ENCODE data around the gene PTGFRN. TPM values are rescaled to one million over a fixed set of nuclear protein-coding genes. Genes with fewer than 3 reads are reported as not detected.
A peak's percentile ranks its signal among the peaks of the same experiment; 100 is the strongest.

The PTGFRN gene
- total and polyA plus RNA-seq, 2 of the 8 experiments (the other 6 are each of a cell fraction or from before 2014, with no cell fraction given) = 13.0 to 32.6 TPM

DNA sequence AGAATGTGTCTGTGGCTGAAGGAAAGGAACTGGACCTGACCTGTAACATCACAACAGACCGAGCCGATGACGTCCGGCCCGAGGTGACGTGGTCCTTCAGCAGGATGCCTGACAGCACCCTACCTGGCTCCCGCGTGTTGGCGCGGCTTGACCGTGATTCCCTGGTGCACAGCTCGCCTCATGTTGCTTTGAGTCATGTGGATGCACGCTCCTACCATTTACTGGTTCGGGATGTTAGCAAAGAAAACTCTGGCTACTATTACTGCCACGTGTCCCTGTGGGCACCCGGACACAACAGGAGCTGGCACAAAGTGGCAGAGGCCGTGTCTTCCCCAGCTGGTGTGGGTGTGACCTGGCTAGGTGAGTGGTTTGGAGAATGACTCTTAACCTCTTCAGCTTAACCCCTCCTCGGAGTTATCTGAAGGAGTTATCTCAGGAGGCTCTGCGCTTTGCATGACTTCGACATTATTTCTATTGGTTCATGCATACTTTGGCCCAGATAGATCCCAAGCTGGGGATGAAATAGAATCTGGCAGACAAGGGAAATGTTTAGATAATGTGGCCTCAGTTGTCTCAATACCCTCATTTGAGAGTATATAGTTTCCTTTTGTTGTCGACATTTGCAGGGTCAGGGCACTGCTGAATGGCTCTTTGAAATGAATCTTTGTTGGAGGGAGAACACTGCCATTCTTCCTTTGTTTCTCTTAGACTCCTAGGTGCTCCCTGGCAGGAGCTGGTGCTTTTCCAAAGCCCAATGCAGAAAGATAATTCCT lies 39.7 kb downstream of the PTGFRN start:
- Histone ChIP-seq H3K23ac (ENCODE audit: insufficient read length) (no peak overlapping the region), H3K4ac (replicated peaks; ENCODE audit: insufficient read length, low read depth, low read length) (no peak overlapping the region), H2AFZ (ENCODE audit: low read length) (no peak overlapping the region), H3K9ac (replicated peaks in 1 of 4; ENCODE audit: extremely low read depth in 1 of 4, low read depth in 3 of 4, low read length in 3 of 4) (no peak overlapping the region), H3K14ac (ENCODE audit: insufficient read length) (no peak overlapping the region), H2BK120ac (replicated peaks; ENCODE audit: low read depth, low read length) (no peak overlapping the region), H3K23me2 (ENCODE audit: low read depth, low read length) (no peaks in the 10 kb centered on the region), H3K4me2 (ENCODE audit: insufficient read depth in 1 of 2, low read depth in 2 of 2, low read length in 2 of 2) (peak overlapping the region in 1 of 2 experiments; percentile 16; a peak in 1 of 4 replicates), H3K27ac (ENCODE audit: low read depth, low read length) (no peak overlapping the region), H3K79me1 (ENCODE audit: low read depth, low read length) (peaks cover 2% of the 10 kb centered on the region; the same call in 1 of the 2 replicates), H3K4me1 (replicated peaks in 1 of 4; ENCODE audit: control insufficient read depth in 3 of 4, insufficient read depth in 4 of 4, low read length in 3 of 4) (peaks cover 0 to 4% (median 3%) of the 10 kb centered on the region in 4 experiments; a peak in 3 of 7 replicates), H3K79me2 (ENCODE audit: control insufficient read depth in 1 of 2, insufficient read depth in 2 of 2, low read length in 2 of 2) (no peaks in the 10 kb centered on the region; a peak in 1 of 4 replicates), H2BK12ac (ENCODE audit: low read depth, low read length) (peak overlapping the region; percentile 2; the same call in 1 of the 2 replicates), H2BK5ac (ENCODE audit: low read depth, low read length) (no peak overlapping the region), H4K5ac (ENCODE audit: insufficient read length, low read depth, low read length) (no peak overlapping the region), H3K4me3 (ENCODE audit: extremely low read depth in 1 of 4, insufficient read depth in 2 of 4, low read depth in 3 of 4, low read length in 4 of 4) (no peak overlapping the region), H2BK20ac (ENCODE audit: low read length) (no peak overlapping the region), H3K36me3 (ENCODE audit: control insufficient read depth in 2 of 4, insufficient read depth in 4 of 4, low read length in 3 of 4) (peaks cover 0 to 14% (median 2%) of the 10 kb centered on the region in 4 experiments; a peak in 5 of 8 replicates), H2AK5ac (ENCODE audit: low read depth, low read length) (no peak overlapping the region), H3K9me3 (ENCODE audit: insufficient read depth in 2 of 2, low read depth in 1 of 2, low read length in 1 of 2) (no peaks in the 10 kb centered on the region), H3K56ac (replicated peaks; ENCODE audit: insufficient read length, low read depth, low read length) (no peak overlapping the region), H3K27me3 (replicated peaks in 1 of 4; ENCODE audit: control insufficient read depth in 3 of 4, extremely low read depth in 1 of 4, insufficient read depth in 3 of 4, low read length in 3 of 4) (no peaks in the 10 kb centered on the region), H3K18ac (ENCODE audit: extremely low read depth, low read length) (no peak overlapping the region), H4K91ac (replicated peaks; ENCODE audit: insufficient read length, low read length) (no peak overlapping the region), H4K8ac (ENCODE audit: extremely low read depth, insufficient read depth, low read length) (no peak overlapping the region), H2BK15ac (ENCODE audit: low read length) (no peak overlapping the region), H4K20me1 (replicated peaks in 1 of 2; ENCODE audit: control insufficient read depth in 1 of 2, insufficient read depth in 2 of 2, low read length in 2 of 2) (no peaks in the 10 kb centered on the region)
- 89% methylated on average over 21 of the region's 21 CpGs; no CpG with 5 or more reads in 1 of the 2 experiments for WGBS, 2 experiments (ENCODE audit: extremely low coverage in 1 of 2, insufficient coverage in 1 of 2, insufficient read length in 1 of 2, insufficient replicate concordance in 2 of 2, low coverage in 1 of 2, low lambda C conversion rate in 2 of 2, missing lambda C conversion rate in 1 of 2)
- CTCF ChIA-PET (ENCODE audit: partially characterized antibody) = interaction anchor here (0.7 to 2.1 kb wide), 5 partner anchors 15 to 225 kb away, joined by 3 to 6 read pairs (median 3); no protein-coding TSS in a partner anchor
- no peak for FAIRE-seq
- POLR2A ChIA-PET (ENCODE audit: partially characterized antibody) = no interaction called here
- DNase-seq (ENCODE audit: low read depth in 1 of 2, low spot score in 2 of 2) = peak in 1 of 2 experiments; percentile 22
- no peak for TF ChIP-seq NRF1 (IDR thresholded peaks at IDR 0.05; ENCODE audit: low read depth, low read length)
- TF ChIP-seq SIN3A (conservative IDR thresholded peaks at IDR 0.05 in 1 of 2, IDR thresholded peaks at IDR 0.05 in 1 of 2; ENCODE audit: low read depth in 1 of 2, low read length in 2 of 2) = no peak
- TF ChIP-seq CEBPB (IDR thresholded peaks at IDR 0.05; ENCODE audit: low read depth, low read length) = no peak
- no peak for TF ChIP-seq RNF2 (IDR thresholded peaks at IDR 0.05; ENCODE audit: borderline replicate concordance, low read depth, low read length, missing control alignments, poor library complexity, severe bottlenecking)
- TF ChIP-seq EZH2 (IDR thresholded peaks at IDR 0.05; ENCODE audit: low read depth, low read length, severe bottlenecking) = no peak
- TF ChIP-seq BRCA1 (IDR thresholded peaks at IDR 0.05; ENCODE audit: low read depth, low read length) = no peak
- no peak for TF ChIP-seq BCL11A (IDR thresholded peaks at IDR 0.05; ENCODE audit: low read depth in 2 of 2, low read length in 2 of 2)
- no peak for TF ChIP-seq TBP (IDR thresholded peaks at IDR 0.05; ENCODE audit: low read depth, low read length)
- TF ChIP-seq EGR1 (IDR thresholded peaks at IDR 0.05; ENCODE audit: borderline replicate concordance, low read depth, low read length) = no peak
- no peak for TF ChIP-seq EP300 (IDR thresholded peaks at IDR 0.05; ENCODE audit: borderline replicate concordance in 1 of 2, low read depth in 2 of 2, low read length in 2 of 2)
- TF ChIP-seq, protein P1, sequence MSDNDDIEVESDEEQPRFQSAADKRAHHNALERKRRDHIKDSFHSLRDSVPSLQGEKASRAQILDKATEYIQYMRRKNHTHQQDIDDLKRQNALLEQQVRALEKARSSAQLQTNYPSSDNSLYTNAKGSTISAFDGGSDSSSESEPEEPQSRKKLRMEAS (IDR thresholded peaks at IDR 0.05) = no peak

All from H1 (cell line).